ENCODE data around the gene TXNL4B.
"Not testable (repeated sequence)": the region's sequence is repeated elsewhere in the genome, so short reads cannot be mapped to it uniquely, and the experiment has no call there.

Gene TXNL4B

DNA sequence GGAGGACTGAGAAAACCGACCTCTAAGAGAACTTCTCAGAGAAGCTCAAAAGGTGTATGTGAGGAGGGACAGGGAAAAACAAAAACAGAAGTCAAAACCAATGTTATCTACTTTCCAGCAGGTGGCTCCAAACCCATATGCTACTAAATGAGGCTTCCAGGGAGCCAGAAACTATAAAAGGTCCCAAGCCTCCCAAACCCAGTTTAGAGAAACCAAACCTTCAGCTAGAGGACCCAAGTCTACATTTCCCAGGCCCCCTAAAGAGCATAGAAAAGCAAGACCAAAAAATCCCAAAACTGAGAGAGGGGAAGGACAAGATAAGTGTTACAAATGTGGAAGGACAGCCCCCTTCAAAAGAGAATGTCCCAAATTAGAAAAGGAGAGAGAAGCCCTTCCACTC lies 26.7 kb downstream of the TXNL4B start:
- H3K4me1 Mint-ChIP-seq, result peaks cover 4% of the 10 kb centered on the region
- H3K4me3 Mint-ChIP-seq, result no peak overlapping the region
- H3K27me3 Mint-ChIP-seq, result no peaks in the 10 kb centered on the region
- ATAC-seq, result no peak
- H3K9me3 Mint-ChIP-seq, result no peaks in the 10 kb centered on the region
- peaks cover 16% of the 10 kb centered on the region for H3K36me3 Mint-ChIP-seq
- H3K27ac Mint-ChIP-seq, result no peak overlapping the region

DNA sequence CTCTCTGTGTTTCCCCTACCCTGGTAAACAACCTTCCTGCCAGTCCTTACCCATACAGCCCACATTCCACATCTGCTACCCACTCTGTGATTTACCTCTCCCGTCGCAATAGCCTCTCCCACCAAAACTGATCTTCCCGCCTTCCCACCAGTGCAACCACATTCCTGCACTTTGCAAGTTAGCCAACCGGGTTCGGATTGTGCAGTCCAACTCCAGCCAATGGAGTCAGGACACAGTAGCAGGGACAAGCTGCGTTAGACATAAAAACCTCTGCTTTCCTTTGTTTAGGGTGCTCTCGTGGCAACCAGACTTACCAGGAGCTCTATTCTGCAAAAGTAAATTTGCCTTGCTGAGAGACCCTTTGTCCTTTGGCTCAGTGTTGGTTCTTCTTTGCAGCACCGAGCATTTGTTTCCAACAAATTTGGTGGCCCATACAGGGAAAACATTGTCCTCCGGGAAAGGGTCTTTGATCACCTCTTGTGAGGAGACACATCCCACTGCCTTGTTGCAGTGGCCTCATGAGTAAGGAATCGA lies 29.0 kb downstream of the TXNL4B start:
- Mint-ChIP-seq H3K4me1 (peaks cover 4% of the 10 kb centered on the region), H3K9me3 (no peaks in the 10 kb centered on the region), H3K4me3 (no peak overlapping the region), H3K36me3 (peaks cover 17% of the 10 kb centered on the region), H3K27ac (no peak overlapping the region), H3K27me3 (no peaks in the 10 kb centered on the region)
- no peak for ATAC-seq

DNA sequence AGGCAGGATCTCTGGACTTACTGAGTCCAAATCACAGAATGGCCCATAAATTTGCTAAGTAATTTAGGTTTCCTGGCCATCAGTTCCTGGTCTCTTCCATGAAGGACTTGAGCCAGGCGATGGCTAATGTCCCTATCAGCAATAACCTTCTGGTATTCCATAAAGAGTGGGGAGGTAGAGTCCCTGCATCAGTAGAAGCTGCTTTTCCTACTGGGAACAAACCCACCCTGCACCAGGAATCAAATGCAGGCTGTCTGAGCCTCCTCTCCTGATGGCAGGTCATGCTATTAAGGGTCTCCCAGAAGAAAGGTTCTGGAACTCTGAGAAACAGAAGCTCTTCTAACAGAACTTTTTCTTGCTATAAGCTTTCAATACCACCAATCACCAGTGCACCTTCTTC lies 31.9 kb downstream of the TXNL4B start:
- H3K27ac Mint-ChIP-seq, result no peak overlapping the region
- H3K4me3 Mint-ChIP-seq, result no peak overlapping the region

DNA sequence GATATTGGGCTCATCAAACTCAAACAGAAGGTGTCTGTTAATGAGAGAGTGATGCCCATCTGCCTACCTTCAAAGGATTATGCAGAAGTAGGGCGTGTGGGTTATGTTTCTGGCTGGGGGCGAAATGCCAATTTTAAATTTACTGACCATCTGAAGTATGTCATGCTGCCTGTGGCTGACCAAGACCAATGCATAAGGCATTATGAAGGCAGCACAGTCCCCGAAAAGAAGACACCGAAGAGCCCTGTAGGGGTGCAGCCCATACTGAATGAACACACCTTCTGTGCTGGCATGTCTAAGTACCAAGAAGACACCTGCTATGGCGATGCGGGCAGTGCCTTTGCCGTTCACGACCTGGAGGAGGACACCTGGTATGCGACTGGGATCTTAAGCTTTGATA lies 33.0 kb downstream of the TXNL4B start:
- Mint-ChIP-seq H3K9me3 (no peaks in the 10 kb centered on the region), H3K4me3 (no peak overlapping the region), H3K27me3 (no peaks in the 10 kb centered on the region), H3K36me3 (peaks cover 23% of the 10 kb centered on the region), H3K27ac (no peak overlapping the region), H3K4me1 (no peaks in the 10 kb centered on the region)
- ATAC-seq, result no peak

More for the DNA sequence above, 31.9 kb downstream of the TXNL4B start:
- H3K27me3 Mint-ChIP-seq, result no peaks in the 10 kb centered on the region
- H3K4me1 Mint-ChIP-seq, result peaks cover under 1% of the 10 kb centered on the region
- no peak for ATAC-seq
- H3K36me3 Mint-ChIP-seq, result peaks cover 23% of the 10 kb centered on the region
- no peaks in the 10 kb centered on the region for H3K9me3 Mint-ChIP-seq

DNA sequence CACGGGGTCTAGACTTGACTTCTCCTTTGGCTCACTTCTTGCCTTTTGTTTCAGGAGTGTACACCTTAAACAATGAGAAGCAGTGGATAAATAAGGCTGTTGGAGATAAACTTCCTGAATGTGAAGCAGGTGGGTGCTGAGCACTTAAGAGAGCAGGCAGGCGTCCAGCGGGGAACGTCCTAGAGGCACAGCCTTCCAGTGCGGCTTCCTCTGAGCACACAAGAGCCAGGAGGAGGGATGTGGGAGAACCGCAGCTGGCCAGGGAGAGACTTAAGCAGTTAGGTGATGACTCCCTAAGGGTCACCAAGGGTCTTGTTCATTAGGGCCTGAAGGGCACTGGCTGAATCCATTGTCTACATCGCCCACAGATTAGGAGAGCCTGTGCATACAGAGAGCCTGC lies 34.4 kb downstream of the TXNL4B start:
- H3K9me3 Mint-ChIP-seq, result not testable (repeated sequence)

DNA sequence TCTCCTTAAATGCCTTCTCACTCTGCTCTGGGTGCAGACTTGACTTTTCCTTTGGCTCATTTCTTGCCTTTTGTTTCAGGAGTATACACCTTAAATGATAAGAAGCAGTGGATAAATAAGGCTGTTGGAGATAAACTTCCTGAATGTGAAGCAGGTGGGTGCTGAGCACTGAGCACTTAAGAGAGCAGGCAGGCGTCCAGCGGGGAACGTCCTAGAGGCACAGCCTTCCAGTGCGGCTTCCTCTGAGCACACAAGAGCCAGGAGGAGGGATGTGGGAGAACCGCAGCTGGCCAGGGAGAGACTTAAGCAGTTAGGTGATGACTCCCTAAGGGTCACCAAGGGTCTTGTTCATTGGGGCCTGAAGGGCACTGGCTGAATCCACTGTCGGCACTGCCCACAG lies 36.1 kb downstream of the TXNL4B start:
- H3K4me3 Mint-ChIP-seq, H3K27ac Mint-ChIP-seq, H3K4me1 Mint-ChIP-seq, H3K27me3 Mint-ChIP-seq, ATAC-seq, H3K9me3 Mint-ChIP-seq: not testable (repeated sequence)
- H3K36me3 Mint-ChIP-seq, result peaks cover 12% of the 10 kb centered on the region

More for the DNA sequence above, 34.4 kb downstream of the TXNL4B start:
- H3K4me1 Mint-ChIP-seq, ATAC-seq, H3K4me3 Mint-ChIP-seq, H3K27ac Mint-ChIP-seq, H3K27me3 Mint-ChIP-seq: not testable (repeated sequence)
- peaks cover 17% of the 10 kb centered on the region for H3K36me3 Mint-ChIP-seq

DNA sequence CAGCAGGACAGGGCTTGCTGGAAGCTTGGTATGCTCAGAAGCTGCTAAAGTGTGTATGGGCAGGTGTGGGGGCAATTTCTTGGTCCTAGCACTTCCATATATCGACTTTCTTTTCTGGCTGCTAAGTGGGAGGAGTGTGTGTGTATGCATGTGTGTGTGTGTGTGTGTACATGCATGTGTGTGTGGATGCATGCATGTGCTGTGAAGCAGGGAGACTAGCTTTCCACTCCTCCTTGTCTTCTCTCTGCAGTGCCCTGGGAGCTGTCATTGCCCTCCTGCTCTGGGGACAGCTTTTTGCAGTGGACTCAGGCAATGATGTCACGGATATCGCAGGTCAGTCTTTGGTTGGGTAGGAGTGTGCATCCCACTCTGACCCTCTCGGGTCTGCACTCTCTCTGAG lies 37.5 kb downstream of the TXNL4B start:
- no peaks in the 10 kb centered on the region for H3K4me1 Mint-ChIP-seq
- H3K36me3 Mint-ChIP-seq, result peaks cover 15% of the 10 kb centered on the region
- no peak for ATAC-seq
- no peak overlapping the region for H3K4me3 Mint-ChIP-seq
- no peak overlapping the region for H3K27ac Mint-ChIP-seq
- H3K27me3 Mint-ChIP-seq, result no peaks in the 10 kb centered on the region
- H3K9me3 Mint-ChIP-seq, result peaks cover 5% of the 10 kb centered on the region

DNA sequence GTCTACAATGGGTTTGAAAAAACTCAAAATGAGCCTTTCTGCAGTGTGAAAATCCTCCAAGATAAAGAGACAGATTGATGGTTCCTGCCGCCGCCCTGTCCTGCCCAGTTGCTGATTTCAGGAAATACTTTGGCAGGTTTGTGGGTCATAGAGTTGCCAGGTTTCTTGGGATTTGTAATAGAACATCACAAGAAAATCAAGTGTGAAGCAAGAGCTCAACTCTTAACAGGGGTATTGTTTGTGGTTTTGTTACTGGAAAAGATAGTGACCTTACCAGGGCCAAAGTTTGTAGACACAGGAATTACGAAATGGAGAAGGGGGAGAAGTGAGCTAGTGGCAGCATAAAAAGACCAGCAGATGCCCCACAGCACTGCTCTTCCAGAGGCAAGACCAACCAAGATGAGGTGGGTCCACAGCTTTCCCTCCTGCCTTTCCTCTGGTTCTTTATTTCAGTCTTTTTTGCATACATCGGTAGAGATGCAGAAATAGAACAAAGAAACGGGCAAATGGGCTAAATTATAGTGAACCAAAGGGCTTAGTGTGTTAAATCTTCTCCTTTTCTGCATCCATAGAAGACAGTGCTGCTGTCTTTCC lies 39.1 kb downstream of the TXNL4B start, which contains the start of gene HP:
Gene HP (plus strand): TSS at position 252 of the 594 bp plus-strand sequence. CDS start 148 bp downstream, at position 400.
- peaks cover 20% of the 10 kb centered on the region for H3K36me3 Mint-ChIP-seq
- H3K4me3 Mint-ChIP-seq, H3K27me3 Mint-ChIP-seq, H3K4me1 Mint-ChIP-seq, H3K9me3 Mint-ChIP-seq, ATAC-seq, H3K27ac Mint-ChIP-seq: not testable (repeated sequence)

DNA sequence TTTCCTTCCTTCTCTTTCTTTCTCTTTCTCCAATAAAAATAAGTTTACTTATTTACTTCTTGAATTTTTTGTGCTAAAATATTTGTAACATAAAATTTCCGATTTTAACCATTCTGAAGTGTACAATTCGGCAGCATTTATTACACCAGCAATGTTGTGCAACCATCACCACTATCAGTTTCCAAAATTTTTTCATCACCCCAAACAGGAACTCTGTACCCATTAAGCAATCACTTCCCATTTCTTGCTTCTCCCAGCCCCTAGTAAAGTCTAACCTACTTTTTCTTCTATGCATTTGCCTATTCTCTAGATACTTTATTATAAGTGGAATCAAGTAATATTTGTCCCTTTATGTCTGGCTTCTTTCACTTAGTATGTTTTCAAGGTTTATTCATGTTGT lies 41.6 kb downstream of the TXNL4B start:
- H3K27ac Mint-ChIP-seq, result no peak overlapping the region
- ATAC-seq, result no peak
- H3K9me3 Mint-ChIP-seq, result peaks cover 14% of the 10 kb centered on the region
- peaks cover 21% of the 10 kb centered on the region for H3K36me3 Mint-ChIP-seq
- H3K27me3 Mint-ChIP-seq, result no peaks in the 10 kb centered on the region
- no peaks in the 10 kb centered on the region for H3K4me1 Mint-ChIP-seq
- no peak overlapping the region for H3K4me3 Mint-ChIP-seq

DNA sequence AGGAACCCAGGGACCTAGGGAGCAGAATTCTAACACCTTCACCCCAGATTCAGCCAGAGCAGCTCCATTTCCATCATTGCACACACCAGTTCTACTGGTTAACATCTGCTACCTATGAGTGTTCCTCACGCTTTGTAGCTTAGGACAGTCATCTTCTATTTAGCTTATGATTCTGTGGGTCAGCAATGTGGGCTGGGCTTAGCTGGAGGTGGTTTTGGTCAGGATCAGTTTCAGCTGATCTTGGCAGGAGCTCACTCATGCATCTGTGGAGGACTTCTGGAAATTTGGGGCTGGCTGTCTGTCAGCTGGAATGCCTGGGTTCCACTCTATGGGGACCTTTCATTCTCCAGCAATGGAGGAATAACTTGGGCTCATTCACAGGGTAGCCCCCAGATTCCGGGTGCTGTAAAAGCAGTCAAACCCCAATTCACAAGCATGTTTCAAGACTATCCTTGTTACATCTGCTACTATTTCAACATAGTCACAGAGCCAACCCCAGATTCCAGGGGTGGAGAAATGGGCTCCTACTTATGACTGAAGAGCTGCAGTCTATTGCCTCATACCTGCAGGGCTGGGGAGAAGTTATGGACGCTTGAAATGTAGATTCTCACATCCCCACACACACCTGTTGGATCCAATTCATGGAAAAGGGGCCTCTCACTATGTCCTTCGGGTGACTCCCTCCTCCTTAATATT lies 42.5 kb downstream of the TXNL4B start:
- H3K36me3 Mint-ChIP-seq, result peaks cover 21% of the 10 kb centered on the region
- peaks cover 14% of the 10 kb centered on the region for H3K9me3 Mint-ChIP-seq
- H3K27ac Mint-ChIP-seq, result no peak overlapping the region
- H3K27me3 Mint-ChIP-seq, result no peaks in the 10 kb centered on the region
- no peak for ATAC-seq
- no peaks in the 10 kb centered on the region for H3K4me1 Mint-ChIP-seq
- no peak overlapping the region for H3K4me3 Mint-ChIP-seq

DNA sequence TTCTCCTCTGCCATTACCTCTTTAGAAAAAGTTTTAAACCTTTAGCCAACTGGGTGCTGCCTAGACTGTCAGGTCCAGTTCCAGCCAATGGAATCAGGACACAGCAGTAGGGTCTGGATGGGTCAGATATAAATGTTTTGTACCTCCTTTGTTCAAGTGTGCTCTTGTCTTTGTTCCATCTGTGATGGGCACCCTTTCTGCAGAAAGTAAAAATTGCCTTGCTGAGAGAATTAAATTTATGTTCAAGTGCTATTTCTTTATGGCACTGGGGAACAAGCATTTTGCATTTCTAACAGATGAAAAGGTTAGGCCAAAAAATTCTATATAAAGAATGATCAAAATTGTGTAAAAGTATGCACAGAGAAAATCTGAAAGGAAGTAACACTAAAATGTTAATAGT lies 44.3 kb downstream of the TXNL4B start:
- ATAC-seq, result no peak
- Mint-ChIP-seq H3K9me3 (peaks cover 14% of the 10 kb centered on the region), H3K27ac (no peak overlapping the region), H3K36me3 (peaks cover 21% of the 10 kb centered on the region), H3K4me1 (no peaks in the 10 kb centered on the region), H3K4me3 (no peak overlapping the region), H3K27me3 (no peaks in the 10 kb centered on the region)

DNA sequence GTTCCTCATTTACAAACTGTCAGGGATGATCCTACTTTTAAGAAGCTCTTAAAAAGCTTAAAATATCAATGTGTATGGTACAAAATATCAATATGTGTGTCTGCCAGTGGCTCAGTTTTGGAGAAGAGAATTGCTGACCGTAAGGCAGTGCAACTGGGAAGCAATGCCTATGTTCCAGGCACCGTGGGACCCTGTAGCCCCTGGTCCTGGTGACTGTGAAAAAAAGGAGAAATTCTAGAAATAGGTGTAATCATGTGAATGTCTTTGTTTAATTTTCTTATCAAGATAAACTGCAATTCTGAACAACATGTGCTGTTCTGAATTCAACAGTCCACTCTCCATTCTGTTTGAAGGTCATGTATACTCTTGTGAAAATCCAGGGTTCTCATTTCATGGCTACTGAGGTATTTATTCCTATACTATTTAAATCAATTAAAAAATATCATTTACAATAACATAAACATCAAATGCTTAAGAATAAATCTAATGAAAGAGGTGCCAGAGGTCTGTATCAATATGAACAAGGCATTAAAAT lies 48.5 kb downstream of the TXNL4B start:
- Mint-ChIP-seq H3K27ac (no peak overlapping the region), H3K4me1 (no peaks in the 10 kb centered on the region), H3K36me3 (peaks cover 37% of the 10 kb centered on the region), H3K9me3 (peaks cover 6% of the 10 kb centered on the region), H3K4me3 (no peak overlapping the region), H3K27me3 (no peaks in the 10 kb centered on the region)
- no peak for ATAC-seq

DNA sequence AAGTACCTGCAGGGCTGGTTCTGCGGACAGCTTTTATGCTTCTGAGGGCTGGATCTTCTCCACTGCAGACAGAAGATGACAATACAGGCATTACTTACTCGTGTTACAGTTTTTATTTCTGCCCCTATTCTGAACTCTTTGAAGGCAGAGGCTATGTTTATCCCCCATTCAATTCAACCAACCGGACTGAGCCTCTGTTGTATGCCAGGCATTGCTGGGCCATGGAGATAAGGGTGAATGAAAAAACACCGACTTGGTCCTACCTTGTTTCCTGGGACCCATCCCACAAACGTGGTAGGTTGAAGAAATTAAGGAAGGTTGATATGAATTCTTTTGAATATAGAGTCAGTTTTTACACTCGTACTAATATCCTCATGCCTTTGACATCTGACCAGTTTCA lies 49.1 kb downstream of the TXNL4B start:
- H3K27me3 Mint-ChIP-seq, result no peaks in the 10 kb centered on the region
- ATAC-seq, result no peak
- no peak overlapping the region for H3K4me3 Mint-ChIP-seq
- H3K9me3 Mint-ChIP-seq, result peaks cover 4% of the 10 kb centered on the region
- peaks cover 34% of the 10 kb centered on the region for H3K36me3 Mint-ChIP-seq
- H3K27ac Mint-ChIP-seq, result no peak overlapping the region
- H3K4me1 Mint-ChIP-seq, result no peaks in the 10 kb centered on the region

DNA sequence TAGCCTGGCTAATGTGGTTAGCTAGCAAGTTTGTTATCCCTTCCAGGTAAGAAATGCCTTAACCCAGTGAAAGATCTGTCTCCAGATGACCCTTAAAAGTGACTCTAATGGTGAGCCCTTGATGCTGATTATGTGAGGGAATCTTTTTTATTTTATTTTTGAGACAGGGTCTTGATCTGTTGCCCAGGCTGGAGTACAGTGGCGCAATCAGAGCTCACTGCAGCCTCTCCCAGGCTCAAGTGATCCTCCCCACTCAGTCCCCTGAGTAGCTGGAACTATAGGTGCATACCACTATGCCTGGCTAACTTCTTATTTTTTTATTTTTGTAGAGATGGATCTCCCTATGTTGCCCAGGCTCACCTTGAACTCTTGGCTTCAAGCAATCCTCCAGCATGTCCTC lies 49.9 kb downstream of the TXNL4B start:
- Mint-ChIP-seq H3K4me3 (no peak overlapping the region), H3K4me1 (no peaks in the 10 kb centered on the region), H3K36me3 (peaks cover 28% of the 10 kb centered on the region), H3K27ac (no peak overlapping the region), H3K9me3 (no peaks in the 10 kb centered on the region), H3K27me3 (no peaks in the 10 kb centered on the region)
- no peak for ATAC-seq

DNA sequence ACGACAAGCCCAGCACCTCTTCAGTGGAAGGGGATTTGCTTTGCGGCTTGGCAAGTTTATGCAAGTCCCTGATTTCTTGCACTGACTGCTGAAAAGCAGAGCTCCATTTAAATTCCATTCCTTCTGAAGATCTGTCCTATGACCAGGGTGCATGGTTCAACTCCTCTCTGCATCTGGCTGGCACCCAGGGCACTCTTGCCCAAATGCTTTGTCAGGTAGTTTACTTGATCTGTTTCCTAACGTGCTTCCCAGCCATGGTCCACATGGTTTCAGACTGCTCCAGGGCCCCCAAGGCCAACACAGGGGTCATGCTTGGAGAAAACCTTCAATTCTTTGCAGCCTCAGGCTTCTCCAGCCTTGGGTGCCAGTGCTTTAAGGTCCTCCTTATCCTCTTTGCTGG lies 50.4 kb downstream of the TXNL4B start:
- no peak for ATAC-seq
- Mint-ChIP-seq H3K4me3 (no peak overlapping the region), H3K9me3 (no peaks in the 10 kb centered on the region), H3K27me3 (no peaks in the 10 kb centered on the region), H3K36me3 (peaks cover 28% of the 10 kb centered on the region), H3K27ac (no peak overlapping the region), H3K4me1 (no peaks in the 10 kb centered on the region)

DNA sequence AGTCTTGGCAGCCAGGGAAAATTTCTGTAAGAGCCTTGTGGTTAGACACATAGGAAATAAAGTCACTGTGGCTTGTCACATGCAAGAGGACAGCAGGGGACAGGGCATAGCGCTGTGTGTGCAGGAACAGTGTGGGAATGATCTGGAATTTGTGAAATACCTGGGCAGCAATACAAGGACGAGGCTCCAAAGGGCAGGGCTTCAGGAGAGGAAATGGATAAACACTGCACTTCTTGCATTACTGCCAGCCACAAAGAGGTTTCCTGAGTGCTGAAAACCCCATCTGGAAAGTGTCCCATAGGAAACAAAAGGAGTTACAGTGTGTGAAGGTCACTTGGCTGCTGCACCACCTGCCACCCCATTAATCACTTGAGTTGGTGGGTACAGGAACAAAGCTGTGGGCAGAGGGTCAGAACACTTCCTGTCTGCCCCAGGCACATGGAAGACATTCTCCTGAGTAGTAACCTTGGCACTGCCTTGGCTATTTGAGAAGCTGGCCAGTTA lies 51.2 kb downstream of the TXNL4B start:
- Mint-ChIP-seq H3K4me1 (no peaks in the 10 kb centered on the region), H3K27me3 (no peaks in the 10 kb centered on the region), H3K27ac (no peak overlapping the region), H3K4me3 (no peak overlapping the region), H3K9me3 (no peaks in the 10 kb centered on the region), H3K36me3 (peaks cover 28% of the 10 kb centered on the region)
- ATAC-seq, result no peak

Data from stimulated activated memory B cell treated with anti-CD40 and anti-IgM and Interleukin-4, amounts not matched to agents 10 μg/mL and 1 μg/mL and 100 μg/mL, for 72 hours (primary cell).